SH-SY5Y (cell line): ENCODE measurements around the gene MFAP3L.

Source experiments
- GATA2 ChIP-seq: IDR thresholded peaks from 2 replicates; pipeline ENCODE4 v1.6.1; 2011; ENCODE audit warnings: mild to moderate bottlenecking, low read depth, low read length
- GATA3 ChIP-seq: IDR thresholded peaks from 2 replicates; pipeline ENCODE4 v1.6.1; 2011; ENCODE audit warnings: low read depth, mild to moderate bottlenecking, low read length, moderate library complexity

GRCh38 chr4:170047771-170048354 is 21.7 kb upstream of the MFAP3L start:
- TF ChIP-seq GATA3 (no peak), GATA2 (no peak)
